Amniotic epithelial cell (primary cell): Measurements from ENCODE around the gene FAF2.

Source experiments
- DNase-seq: peaks from one replicate; pipeline ENCODE4 v3.0.0-alpha.2; 2010; ENCODE audit warnings: low read depth

The FAF2 gene

DNA sequence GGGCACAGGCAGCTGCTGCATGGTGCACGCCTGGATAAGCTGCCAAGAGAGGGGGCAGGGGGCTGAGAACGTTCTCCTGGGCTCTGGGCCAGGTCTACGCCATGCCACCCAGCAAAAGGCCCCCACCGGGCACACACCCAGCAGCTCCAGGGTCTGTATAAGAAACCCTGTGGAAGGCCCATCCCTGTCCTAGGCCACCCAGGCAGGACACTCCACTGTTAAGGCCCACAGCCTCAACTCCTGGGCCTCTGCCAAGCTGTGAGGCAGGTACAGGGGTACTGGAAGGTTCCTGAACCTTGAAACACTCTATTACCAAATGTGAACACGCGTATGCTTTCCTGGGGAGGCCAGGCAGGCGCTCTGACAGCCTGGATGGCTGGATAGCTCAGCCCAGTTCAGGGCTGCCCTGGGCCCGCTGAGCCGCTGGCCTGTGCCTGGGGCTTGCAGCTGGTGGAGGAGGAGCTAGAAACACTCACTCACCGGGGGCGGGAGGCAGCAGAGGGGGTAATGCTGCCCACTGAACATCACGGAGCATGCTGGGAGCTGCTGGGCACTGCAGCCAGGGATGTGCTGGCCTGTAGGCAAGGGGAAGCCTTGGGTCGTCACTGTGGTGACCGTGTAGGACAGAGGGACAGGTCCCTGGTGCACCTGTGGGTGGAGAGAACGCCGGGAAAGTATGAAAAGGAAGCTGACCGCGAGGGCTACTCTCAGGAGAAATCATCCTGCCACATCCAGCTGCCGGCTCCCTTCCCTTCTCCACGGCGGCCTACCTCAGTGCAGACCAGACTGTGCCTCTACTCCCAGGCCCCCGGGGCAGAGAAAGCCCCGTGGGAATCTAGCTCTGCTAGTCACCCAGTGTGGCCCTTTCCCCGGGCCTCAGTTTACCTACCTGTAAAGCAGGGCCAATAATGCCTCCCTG, 83.1 kb downstream of the FAF2 start:
- no peak for DNase-seq

DNA sequence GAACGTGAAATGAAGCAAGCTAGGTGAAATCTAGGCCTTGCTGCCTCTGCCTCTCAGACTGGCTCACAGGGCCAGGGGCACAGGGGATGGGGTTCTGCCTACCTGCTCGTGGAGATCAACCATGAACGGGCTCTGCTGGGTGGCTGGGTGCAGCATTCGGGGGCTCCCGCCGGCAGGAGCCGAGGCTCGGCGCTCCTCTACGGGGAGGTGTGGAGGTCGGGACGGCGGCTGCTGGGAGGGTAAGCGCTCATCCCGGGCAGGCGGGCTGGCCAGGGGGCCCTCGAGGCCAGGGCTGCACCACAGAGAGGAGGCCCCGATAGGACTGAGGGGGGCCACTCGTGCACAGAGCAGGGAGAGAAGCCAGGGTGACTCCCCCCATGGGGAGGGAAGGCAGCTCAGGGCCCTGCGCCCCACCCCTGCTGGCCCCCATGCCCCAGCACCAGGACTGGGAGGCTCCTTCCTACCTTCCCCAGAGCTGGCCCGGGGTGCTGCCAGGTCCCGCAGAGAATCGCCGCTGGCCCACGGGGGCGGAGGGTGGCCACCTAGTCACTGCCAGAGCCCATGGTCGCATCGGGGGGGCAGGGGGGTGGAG, 83.8 kb downstream of the FAF2 start:
- DNase-seq = no peak

DNA sequence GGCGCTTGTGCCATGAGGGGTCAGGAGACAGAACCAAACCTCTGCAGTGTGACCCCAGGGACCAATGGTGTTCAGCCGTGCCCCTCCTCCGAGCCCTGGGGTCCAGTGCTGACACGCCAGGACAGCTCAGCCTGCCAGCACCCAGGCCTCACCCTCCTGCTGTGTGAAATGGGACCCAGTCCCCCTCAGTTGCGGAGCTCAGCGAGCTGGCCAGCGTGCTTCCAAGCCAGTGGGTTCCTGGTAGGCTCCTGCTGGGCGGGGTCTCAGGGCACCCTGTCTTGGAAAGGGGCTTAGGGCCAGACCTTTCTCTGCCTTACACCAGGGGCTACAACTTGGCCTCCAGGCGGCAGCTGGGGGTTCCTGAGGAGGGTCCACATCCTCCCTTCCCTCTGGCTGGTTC, 84.6 kb downstream of the FAF2 start:
- no peak for DNase-seq

DNA sequence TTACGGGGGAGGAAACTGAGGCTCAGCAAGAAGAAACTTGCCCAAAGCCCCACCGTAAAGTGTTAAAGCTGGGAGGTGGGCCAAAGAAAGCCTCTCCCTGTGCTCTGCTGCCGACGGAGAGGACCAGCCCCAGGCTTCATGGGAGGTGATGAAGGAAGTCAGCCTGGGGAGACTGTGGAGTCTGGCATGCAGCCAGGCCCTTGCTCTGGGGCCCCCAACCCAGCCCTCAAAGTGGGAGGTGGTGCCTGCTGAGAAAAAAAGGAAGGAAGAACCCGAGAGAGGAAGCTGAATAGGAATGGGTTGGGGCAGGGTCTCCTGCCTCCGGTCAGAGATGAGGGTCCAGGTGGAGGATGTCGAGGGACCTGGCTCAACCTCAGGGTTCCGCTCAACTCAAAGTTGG, 85.2 kb downstream of the FAF2 start:
- DNase-seq = no peak

DNA sequence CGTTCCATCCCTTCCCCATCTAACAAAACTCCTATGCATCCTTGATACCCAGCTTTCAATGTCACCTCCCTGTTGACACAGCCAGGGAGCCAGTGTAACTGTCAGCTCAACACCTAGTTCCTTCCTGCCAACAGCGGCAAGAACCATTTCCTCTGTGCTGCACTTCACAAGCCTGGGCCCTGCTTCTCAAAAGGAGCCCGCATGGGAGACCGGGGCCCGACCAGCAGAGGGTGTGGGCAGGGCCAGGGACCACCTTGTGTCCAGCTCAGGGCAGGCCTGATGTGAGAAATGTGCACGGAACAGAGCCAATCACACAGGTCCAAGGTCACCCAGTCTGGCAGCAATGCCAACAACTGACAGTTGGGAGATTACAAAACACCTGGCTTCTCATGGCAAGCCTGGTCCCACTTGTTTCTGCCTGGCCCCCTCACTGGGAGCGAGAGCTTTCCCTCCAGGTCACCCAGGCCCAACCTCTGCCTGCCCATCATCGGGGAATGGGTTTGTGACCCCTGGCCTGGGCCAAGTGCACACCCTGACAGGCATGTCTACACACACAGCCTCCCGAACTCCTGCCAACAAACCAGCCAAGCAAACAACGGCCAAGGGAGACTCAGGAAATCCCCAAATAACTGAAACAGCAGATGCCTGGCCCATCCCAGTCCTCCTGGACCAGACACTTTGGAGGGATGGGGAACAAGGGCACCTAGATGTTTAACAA, 85.9 kb downstream of the FAF2 start:
- DNase-seq = no peak

DNA sequence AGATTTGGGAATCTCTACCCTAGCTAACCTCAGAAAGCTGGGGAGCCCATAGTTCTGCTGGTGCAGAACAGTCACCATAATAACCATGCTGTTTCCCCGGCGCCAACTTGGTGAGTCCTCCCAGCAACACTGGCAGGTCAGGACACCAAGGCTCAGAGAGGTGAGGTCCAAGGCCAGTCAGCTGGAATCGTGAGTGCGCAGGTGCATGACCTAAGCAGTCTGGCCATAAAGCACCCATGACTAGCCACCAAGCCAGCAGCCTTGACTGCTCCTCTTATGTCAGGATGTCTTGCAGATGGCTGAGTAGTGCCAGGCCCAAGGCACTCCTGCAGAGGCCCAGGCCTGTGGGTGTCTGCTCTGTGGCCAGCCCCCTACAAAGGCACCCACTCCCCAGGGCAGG, 86.5 kb downstream of the FAF2 start:
- DNase-seq = no peak

DNA sequence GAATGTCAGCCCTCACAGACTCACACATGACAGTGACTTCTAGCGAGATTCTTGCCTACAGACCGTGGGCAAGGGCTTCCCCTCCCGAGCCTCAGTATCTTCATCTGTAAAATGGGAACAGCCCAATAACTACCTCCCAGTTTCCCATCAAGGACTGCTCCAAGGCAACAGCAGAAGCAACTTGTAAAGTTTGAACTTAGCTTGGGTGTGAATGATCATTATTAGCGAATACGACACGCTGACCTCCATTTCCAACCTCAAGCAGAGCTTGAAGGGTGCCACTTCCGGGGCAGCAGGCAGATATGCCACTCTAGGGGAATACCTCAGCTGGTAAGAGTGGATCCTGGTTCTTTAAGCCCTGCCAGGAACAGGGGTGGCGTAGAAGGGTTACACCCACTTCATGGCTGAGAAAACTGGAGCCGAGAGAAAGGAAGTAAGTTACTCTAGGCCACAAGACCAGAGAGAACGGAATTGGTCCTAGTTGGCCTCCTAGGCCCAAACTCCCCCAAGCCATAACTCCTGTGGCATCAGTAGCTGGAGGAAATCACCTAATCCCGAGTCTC, 87.0 kb downstream of the FAF2 start:
- no peak for DNase-seq

DNA sequence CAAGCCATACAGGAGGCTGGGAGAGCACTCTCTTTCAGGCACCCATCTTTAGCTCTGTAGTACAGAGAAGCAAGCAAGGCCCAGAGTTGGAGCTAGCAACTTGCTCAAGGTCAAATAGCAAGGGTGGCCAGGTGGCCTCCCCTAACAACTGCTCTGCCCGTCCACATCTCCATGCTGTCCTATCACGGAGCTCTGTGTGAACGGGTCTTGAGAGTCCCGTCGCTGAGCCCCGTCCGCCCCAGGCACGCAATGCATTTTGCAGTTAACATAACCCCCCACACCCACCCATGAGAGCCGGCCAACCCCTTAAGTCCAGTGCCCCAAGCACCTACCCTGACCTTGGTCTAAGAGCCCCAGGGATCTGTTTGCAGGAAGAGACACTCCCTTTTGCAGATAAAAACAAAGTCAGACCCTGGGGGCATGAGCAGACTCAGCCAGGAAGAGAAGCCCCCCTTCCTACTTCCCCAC, 87.5 kb downstream of the FAF2 start:
- no peak for DNase-seq

DNA sequence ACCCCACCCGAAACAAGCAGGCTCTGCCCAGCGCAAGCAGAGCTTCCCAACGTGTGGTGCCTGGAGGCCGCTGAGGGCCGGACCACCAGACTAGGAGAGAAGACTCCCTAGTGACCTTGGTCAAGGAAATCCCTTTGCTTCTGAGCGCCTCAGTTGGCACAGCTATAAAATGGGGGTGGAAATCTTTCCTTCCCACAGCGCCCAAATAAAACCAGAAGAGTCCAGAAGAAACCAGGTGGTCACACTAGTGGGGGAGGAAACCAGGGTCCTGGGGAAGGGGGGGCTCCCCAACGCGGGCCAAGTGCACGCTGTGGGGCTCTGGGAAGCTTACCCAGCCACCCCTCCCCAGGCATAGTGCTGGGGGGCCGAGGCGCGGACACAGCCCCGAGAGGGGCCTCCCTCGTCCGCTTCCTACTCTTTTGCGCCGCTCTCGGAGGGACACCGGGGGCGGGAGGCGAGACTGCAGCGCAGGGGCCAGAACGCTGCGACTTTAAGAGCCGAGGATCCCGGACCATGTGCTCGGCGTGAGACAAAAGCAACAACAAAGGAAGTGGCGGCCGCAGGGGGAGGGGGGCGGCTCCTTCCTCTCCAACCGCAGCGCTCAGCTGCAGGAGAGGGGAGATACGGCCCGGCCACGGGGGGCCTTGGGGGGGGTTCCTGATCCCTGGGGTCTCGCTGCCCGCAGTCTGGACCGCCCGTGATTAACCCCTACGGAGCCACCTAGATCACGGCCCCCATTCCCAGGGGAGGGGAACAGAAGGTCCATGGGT, 88.1 kb downstream of the FAF2 start:
- peak; percentile 66 for DNase-seq

DNA sequence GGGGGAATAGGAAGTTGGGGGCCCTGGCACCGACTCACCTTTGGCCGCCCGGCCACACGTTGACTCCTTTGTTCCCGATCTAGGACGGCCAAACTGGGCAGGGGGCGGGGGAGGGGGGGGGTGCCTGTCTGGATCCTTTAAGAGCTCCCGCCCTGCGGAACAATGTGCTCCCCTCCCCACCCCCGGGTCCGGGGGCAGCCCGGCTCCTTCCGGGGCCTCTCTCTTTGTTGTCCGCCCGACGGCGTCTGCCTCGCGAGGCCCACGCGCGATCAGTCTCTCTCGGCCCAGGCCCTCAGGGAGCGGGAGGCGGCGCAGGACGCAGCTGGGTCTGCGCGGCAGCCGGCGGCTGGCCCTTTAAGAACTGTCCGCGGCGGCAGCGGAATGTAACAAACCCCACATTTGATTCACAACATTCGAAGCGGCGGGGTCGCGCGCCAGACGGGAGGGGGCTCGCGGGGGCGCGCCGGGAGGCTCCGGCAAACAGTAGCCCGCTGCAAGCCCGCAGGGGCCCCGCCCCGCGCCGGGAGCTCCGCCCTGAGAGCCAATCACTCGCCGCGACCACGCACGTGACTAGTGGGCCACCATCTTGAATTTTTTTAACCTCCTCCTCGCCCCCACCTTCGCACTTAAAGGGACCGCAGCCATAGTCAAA, 88.8 kb downstream of the FAF2 start, which contains the start of gene RNF44:
RNF44 (minus strand) TSS at position 501 of the 652 bp plus-strand sequence. CDS start 4,930 bp downstream, outside the sequence.
- peak; percentile 97 for DNase-seq

DNA sequence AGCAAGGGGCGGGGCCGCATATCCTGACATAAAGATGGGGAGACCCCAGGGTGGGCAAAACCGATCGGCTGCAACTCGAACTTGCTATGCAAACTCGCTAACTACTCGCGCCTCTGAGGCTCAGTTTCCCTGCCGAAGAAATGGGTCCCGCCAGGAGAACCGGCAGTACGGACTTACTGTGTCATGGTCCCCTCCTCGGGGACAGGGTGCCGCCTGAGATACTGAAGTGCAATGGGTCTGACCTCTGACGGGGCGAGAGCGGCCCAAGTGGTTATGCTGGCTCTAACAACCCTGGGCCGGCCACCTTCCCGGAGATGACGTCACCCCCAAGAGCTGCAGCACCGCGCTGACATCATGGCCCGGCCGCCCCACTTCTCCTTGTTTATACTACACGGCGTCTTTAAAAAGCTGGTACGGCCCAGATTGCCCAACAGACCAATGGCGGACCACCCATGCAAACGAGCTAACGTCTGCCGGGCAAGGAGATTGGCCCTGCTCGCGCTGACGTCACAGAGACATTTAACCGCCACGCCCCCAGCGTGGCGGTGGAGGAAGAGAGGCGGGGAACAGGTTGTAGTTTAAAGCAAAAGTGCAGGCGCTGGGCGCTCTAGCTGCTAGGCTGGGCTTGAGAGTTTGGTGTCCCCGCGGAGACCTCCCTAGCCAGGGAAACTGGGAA, 89.5 kb downstream of the FAF2 start:
- DNase-seq = peak; percentile 100

DNA sequence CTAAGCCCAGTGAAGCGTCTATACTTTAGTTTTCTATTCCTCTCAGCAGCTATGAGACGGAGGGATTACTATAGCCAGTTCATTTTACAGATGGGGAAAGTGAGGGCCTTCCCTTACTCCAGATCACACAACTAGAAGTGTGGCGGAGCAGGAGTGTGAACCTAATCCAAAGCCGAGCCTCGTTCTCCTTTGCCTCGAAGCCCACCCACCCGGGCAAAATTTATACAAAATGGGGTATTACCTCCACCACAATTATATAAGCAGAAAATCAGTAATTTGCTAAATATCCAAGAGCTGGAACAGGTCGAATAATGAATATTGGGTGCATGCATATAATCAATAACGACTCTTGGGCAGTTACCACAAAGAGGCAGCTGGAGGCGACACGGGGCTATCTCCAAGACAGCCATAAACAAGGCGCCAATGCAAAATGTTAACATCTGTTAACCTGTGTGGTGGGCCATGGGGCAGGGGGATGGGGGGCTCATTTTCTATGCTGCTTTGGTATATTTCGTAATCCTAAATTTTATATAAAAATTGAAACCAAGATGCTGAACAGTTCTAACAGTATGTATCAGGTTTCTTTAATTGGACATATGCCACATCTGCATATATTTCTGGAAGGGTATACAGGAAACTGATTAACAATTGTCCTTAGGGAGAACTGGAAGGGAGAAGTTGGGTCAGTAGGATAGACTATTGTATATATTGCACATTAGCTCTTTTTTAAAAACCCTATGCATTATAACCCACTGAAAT, 90.2 kb downstream of the FAF2 start:
- no peak for DNase-seq

DNA sequence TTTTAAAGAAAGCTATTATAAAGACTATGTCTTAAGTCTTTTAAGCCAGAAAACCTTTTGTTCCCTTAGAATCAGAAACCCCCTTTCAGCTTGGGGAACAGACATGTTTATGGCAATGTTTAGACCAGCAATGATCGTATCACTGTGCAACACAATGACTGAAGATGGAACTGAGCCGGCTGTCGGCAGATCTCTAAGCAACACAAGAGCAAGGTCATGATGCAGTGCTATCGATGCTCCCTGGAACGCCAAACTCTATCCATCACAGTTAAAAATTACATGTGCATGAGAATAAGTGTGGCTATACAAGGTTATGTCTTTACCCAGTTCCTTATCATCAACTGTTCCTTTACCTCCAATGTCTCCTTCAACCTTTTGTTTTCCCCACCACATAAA, 90.8 kb downstream of the FAF2 start:
- DNase-seq = no peak

DNA sequence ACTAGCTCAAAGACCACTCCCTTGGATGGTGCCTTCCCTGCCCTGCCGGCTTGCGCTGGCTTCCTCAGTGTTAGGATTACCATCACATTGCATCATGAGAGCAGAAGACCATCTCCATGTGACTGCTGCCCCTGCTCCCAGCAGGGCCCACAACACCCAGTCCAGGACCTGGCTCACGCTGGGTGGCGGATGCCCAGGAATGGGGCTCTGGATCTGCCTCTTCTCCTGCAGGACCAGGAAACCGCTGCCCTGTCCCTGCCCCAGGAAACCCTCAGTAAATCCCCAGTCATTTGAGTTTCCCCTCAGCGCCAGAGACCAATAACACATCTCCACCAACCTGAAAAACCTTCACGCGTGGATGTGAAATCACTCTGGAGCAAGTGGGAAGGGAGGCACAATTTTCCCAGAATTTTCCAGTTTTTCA, 92.3 kb downstream of the FAF2 start:
- DNase-seq = no peak

DNA sequence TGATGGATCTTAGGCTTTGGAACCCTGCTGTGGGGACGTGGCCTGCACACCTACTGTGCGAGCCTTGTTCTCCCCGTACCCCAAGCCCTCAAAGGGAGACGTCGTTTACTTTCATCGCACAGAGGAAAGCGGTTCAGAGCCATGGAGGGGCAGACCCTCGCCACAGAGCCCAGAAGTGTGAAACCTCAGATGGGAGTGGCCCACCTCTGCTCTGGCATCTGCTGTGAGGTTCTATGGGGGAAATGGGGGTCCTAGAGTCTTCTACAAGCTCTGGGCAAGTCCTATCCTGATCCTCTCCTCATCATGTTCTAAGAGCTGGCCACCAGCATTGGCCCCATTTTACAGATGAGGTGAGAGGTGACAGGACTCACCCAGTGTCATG, 92.8 kb downstream of the FAF2 start:
- DNase-seq = no peak

DNA sequence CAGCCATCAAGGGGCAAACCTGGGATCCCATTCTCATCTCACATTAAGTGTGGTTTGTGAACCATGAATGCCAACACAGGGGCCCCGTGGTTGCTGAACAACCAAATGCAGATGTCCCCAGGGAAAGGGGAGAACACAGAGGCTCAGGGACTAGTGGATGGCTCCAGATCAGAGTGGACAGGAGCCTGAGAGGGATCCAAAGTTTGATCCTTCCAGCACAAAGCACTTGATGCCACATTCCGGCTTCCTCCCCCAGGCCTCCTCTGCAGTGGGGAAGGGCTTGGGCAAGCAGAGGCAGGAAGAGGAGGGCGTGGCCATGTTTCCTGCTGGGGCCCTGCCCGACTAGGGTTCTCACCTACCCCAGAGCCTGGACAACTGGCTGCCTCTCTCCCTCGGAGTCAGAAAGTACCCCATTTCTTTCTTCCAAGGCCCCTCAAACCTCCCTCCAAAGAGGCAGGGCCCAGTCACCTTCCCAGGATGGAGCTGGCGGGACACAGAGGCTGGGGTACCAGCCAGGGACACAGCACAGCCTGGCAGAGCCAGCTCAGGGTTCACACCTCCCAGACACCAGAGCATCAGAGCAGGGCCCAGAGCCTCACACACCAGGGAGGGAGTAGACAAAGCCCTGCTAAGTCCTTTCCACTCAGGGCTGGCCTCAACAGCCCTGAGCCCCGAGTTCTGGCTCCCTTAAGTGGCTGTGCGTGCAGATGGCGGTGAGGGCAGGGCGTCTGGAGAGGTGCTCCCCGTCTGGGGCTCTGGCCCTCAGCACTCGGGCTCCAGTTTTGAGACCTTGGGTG, 93.4 kb downstream of the FAF2 start:
- no peak for DNase-seq

DNA sequence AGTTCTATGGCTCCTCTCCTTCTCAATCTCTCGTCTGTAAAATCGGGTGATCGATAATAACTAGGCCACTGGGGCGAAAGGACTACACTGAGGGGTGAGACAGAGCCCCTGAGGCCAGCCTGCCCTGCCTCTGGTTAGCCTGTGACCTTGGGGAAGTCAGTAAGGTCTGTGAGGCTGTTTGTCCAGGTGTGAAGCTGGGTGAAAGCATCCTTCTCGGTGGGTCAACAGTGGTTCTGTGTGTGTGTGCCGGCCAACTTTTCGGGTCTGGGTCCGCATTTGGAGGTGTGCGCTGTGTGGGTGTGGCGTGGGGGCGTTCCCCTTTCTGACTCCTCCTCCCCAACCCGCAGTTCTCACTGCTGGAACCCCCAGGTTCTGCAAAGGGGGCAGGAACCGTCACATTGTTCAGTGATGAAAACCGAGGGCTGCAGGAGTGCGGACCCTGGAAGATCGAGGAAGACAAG, 94.0 kb downstream of the FAF2 start:
- DNase-seq = no peak

DNA sequence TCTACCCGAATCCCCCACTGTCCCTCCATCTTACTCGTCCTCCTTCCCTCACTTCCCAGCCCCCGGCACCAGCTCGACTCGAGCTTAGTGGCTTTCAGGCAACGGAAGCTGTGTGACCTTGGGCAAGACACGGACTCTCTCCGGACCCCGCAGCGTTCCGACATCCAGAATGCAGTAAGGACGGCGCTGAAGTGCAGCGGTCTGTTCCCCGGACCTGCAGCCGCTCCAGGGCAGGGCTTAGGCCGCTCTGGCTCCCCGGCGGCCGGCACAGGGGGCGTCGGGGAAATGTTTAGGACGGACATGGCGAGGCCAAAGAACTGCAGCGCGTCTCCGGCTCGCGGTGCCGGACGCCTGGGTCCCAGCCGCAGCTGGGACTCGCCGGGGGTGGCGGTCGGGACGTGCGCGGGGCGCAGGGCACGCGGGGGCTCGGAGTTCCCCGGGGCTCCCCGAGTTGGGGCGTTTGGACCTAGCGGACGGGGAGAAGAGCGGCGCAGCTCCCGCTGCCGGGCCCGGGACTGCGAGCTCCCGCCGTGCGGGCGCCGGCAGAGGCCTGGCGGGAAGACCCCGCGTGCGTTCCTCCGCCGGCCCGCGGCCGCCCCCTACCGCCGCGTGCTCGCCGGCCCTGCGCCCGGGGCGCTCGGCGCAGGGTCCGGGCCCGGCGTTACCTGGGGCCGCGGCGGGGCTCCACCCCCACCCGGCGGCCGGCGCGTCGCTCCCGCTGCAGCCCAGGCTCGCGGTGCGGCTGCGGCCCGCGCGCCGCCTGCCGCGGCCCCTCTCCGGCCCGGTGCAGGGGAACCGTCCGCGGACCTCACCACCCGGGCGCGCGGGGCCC, 94.6 kb downstream of the FAF2 start:
- DNase-seq = no peak
